ENCODE measurements around the gene PVALEF.

PVALEF gene

DNA sequence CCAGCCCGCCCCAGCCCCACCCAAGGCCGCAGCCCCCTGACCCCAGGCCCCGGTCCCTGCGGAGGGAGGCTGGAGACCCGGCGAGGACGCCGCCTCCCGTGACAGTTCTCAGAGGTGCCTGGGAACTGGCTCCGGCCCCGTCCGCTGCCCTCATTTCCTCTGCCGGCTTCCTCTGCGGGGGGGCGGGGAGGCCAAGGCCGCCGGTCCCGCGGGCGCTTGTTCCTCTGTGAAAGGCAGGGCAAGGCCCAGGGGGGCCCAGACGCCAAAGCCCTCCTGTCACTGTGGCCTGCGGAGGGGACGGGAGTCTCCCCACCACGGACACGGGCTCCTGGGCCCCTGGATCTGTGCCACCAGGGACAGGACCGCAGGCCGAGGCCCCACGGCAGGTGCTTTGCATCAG lies 5.0 kb upstream of the PVALEF start:
- H3K9ac ChIP-seq (ENCODE audit: low read length): no peak overlapping the region
- no peaks in the 10 kb centered on the region for H3K4me1 ChIP-seq (ENCODE audit: low read length)

DNA sequence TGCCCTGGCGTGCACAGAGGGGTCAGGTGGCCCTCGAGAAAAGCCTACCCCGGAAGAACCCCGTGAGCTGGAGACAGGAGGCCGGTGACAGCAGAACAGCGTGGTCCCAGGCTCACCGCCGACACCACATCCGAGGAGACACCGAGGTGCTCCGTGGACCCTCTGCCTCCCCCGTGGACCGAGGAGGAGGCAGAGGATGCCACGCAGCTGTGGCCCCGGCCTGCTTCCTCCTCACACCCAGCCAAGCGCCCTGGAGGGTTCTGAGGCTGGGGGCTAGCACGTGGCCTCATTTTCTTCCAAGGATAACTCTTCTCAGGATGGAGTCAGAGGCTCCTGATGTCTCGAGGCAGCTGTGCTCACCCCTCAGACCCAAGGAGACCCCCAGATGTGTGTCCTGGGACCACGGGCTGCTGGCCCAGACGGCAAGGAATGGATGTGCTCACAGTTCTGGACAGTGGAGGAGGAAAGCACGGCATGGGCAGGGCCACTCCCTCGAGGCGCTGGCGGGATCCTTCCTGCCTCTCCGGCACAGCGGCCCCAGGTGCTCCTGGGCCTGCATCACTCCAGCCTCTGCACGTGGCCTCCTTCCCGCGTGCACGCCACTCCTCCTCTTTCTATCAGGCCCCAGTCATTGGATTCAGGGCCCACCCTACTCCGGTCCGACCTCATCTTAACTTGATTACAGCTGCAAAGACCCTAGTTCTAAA lies 4.4 kb upstream of the PVALEF start:
- Histone ChIP-seq H3K27me3 (replicated peaks; ENCODE audit: insufficient read depth, low read length) (peaks cover 98% of the 10 kb centered on the region), H3K9ac (ENCODE audit: low read length) (no peak overlapping the region), H3K4me3 (ENCODE audit: low read length) (no peak overlapping the region), H3F3A (ENCODE audit: insufficient read depth, low read length) (no peaks in the 10 kb centered on the region), H3K9me2 (replicated peaks; ENCODE audit: insufficient read depth, low read length) (no peaks in the 10 kb centered on the region), H4K20me1 (ENCODE audit: insufficient read depth, low read length) (no peaks in the 10 kb centered on the region), H3K9me3 (replicated peaks; ENCODE audit: insufficient read depth, low read length) (no peaks in the 10 kb centered on the region), H3K4me1 (ENCODE audit: low read length) (no peaks in the 10 kb centered on the region), H2AFZ (ENCODE audit: low read length) (no peak overlapping the region), H3K4me2 (ENCODE audit: low read depth, low read length) (no peak overlapping the region), H3K36me3 (replicated peaks; ENCODE audit: insufficient read depth, low read length) (no peaks in the 10 kb centered on the region), H3K79me2 (ENCODE audit: low read length) (no peaks in the 10 kb centered on the region), H3K27ac (ENCODE audit: low read length) (no peak overlapping the region)
- TF ChIP-seq EZH2 (optimal IDR thresholded peaks at IDR 0.05; ENCODE audit: low read depth, low read length) (no peak), EZH2phosphoT487 (IDR thresholded peaks at IDR 0.05; ENCODE audit: low read length) (no peak)
- TF ChIP-seq, protein P1, sequence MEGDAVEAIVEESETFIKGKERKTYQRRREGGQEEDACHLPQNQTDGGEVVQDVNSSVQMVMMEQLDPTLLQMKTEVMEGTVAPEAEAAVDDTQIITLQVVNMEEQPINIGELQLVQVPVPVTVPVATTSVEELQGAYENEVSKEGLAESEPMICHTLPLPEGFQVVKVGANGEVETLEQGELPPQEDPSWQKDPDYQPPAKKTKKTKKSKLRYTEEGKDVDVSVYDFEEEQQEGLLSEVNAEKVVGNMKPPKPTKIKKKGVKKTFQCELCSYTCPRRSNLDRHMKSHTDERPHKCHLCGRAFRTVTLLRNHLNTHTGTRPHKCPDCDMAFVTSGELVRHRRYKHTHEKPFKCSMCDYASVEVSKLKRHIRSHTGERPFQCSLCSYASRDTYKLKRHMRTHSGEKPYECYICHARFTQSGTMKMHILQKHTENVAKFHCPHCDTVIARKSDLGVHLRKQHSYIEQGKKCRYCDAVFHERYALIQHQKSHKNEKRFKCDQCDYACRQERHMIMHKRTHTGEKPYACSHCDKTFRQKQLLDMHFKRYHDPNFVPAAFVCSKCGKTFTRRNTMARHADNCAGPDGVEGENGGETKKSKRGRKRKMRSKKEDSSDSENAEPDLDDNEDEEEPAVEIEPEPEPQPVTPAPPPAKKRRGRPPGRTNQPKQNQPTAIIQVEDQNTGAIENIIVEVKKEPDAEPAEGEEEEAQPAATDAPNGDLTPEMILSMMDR (IDR thresholded peaks at IDR 0.05; ENCODE audit: low read length): no peak
- DNase-seq: no peak

More for the DNA sequence above, 5.0 kb upstream of the PVALEF start:
- Histone ChIP-seq H3K9me3 (replicated peaks; ENCODE audit: insufficient read depth, low read length) (no peaks in the 10 kb centered on the region), H3K4me2 (ENCODE audit: low read depth, low read length) (no peak overlapping the region), H3K4me3 (ENCODE audit: low read length) (no peak overlapping the region), H3F3A (ENCODE audit: insufficient read depth, low read length) (no peaks in the 10 kb centered on the region), H3K36me3 (replicated peaks; ENCODE audit: insufficient read depth, low read length) (no peaks in the 10 kb centered on the region), H3K79me2 (ENCODE audit: low read length) (no peaks in the 10 kb centered on the region), H3K27me3 (replicated peaks; ENCODE audit: insufficient read depth, low read length) (peaks cover 99% of the 10 kb centered on the region), H3K9me2 (replicated peaks; ENCODE audit: insufficient read depth, low read length) (no peaks in the 10 kb centered on the region), H4K20me1 (ENCODE audit: insufficient read depth, low read length) (no peaks in the 10 kb centered on the region), H2AFZ (ENCODE audit: low read length) (no peak overlapping the region), H3K27ac (ENCODE audit: low read length) (no peak overlapping the region)
- no peak for TF ChIP-seq EZH2 (optimal IDR thresholded peaks at IDR 0.05; ENCODE audit: low read depth, low read length)
- TF ChIP-seq EZH2phosphoT487 (IDR thresholded peaks at IDR 0.05; ENCODE audit: low read length): no peak
- TF ChIP-seq, protein P1 (IDR thresholded peaks at IDR 0.05; ENCODE audit: low read length): no peak
- no peak for DNase-seq

DNA sequence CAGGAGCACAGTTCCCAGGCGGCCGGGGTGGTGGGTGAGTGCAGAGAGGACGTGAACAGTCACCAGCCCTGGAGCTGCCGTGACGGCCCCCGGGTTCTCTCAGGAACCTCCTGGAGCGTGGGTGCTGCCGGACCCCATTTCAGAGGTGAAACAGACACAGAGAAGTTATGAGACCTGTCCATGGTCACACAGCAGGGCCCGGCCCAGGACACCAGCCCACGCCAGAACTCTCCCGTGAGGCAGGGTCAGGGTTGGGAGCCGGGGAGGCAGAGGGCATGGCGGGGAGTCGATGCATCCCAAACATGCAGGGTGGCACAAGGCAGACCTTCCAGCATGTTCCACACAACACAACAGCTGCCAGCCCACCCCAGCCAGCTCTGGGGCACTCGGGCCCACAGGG lies 3.8 kb upstream of the PVALEF start:
- no peaks in the 10 kb centered on the region for H3F3A ChIP-seq (ENCODE audit: insufficient read depth, low read length)
- TF ChIP-seq, protein P1 (IDR thresholded peaks at IDR 0.05; ENCODE audit: low read length): no peak
- TF ChIP-seq EZH2phosphoT487 (IDR thresholded peaks at IDR 0.05; ENCODE audit: low read length): no peak
- TF ChIP-seq EZH2 (optimal IDR thresholded peaks at IDR 0.05; ENCODE audit: low read depth, low read length): no peak

More for the DNA sequence above, 3.8 kb upstream of the PVALEF start:
- DNase-seq: no peak
- H3K36me3 ChIP-seq (replicated peaks; ENCODE audit: insufficient read depth, low read length): no peaks in the 10 kb centered on the region
- no peaks in the 10 kb centered on the region for H4K20me1 ChIP-seq (ENCODE audit: insufficient read depth, low read length)
- no peaks in the 10 kb centered on the region for H3K9me2 ChIP-seq (replicated peaks; ENCODE audit: insufficient read depth, low read length)
- no peak overlapping the region for H3K4me2 ChIP-seq (ENCODE audit: low read depth, low read length)
- no peak overlapping the region for H3K4me3 ChIP-seq (ENCODE audit: low read length)
- H2AFZ ChIP-seq (ENCODE audit: low read length): no peak overlapping the region
- no peaks in the 10 kb centered on the region for H3K4me1 ChIP-seq (ENCODE audit: low read length)
- no peaks in the 10 kb centered on the region for H3K79me2 ChIP-seq (ENCODE audit: low read length)
- peaks cover 93% of the 10 kb centered on the region for H3K27me3 ChIP-seq (replicated peaks; ENCODE audit: insufficient read depth, low read length)
- no peak overlapping the region for H3K27ac ChIP-seq (ENCODE audit: low read length)
- no peak overlapping the region for H3K9ac ChIP-seq (ENCODE audit: low read length)
- no peaks in the 10 kb centered on the region for H3K9me3 ChIP-seq (replicated peaks; ENCODE audit: insufficient read depth, low read length)

All from MM.1S (cell line).